ENCODE results near the gene ZCCHC14. TPM values are rescaled to one million over a fixed set of nuclear protein-coding genes. Genes with fewer than 3 reads are reported as not detected.

ZCCHC14 gene
- total and polyA plus RNA-seq, 2 of the 13 experiments (the other 11 are each of a cell fraction or from before 2014, with no cell fraction given): 12.4 to 12.5 TPM

DNA sequence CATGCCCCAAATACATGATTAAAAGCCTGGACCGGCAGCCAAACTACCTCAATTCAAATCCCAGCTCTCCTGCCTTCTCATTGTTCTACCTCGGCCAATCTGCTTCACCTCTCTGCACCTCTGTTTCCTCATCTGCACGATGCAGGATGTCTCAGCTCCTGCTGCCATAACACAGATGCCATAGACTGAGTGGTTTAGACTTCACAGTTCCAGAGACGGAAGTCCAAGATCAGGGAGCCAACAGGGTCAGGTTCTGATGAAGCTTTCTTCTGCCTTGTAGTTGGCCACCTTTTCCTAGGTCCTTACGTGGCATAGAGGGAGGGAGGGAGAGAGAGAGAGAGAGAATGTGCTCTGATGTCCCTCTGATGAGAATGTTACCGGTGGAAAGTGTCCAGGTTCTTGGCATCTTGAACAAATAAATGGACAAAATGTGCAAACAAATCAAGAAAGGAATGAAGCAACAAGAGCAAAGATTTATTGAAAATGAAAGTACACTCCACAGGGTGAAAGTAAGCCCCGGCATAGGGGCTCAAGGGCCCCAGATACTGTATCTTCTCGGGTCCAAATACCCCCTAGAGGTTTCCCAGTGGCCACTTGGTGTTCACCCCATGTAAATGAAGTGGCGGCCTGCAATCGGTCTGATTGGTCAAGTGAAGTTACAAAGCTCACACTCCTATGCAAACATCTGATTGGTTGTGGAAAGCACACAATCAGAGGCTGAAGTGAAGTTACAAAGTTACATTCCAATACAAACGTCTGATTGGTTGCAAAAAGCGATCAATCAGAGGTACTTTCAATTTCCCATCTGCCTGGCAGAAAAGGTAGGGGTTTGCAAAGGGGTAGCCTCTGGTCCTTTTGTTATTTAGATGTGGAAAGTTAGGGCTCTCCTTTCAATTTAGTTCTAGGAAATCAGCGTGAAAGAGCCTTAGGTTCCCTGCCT lies 43.3 kb upstream of the ZCCHC14 start (continued):
- peak; percentile 40; the same call in 1 of the 2 replicates for TF ChIP-seq FOXJ3 (CRISPR knock-in tag; IDR thresholded peaks at IDR 0.05; ENCODE audit: borderline replicate concordance)
- TF ChIP-seq MYC (CRISPR knock-in tag; IDR thresholded peaks at IDR 0.05; ENCODE audit: borderline replicate concordance): no peak
- TF ChIP-seq ZNF354B (CRISPR knock-in tag; IDR thresholded peaks at IDR 0.05): no peak
- TF ChIP-seq ZBTB8A (CRISPR knock-in tag; IDR thresholded peaks at IDR 0.05; ENCODE audit: borderline replicate concordance, low read depth): no peak
- TF ChIP-seq ZNF563 (CRISPR knock-in tag; IDR thresholded peaks at IDR 0.05): 0 out of 2 replicates have a peak, but pooled peaks have one; percentile 6
- TF ChIP-seq RCOR2 (CRISPR knock-in tag; IDR thresholded peaks at IDR 0.05): no peak; the same call in 1 of the 2 replicates
- no peak for TF ChIP-seq TBX3 (IDR thresholded peaks at IDR 0.05; ENCODE audit: borderline replicate concordance)
- 0 out of 2 replicates have a peak, but pooled peaks have one; percentile 2 for TF ChIP-seq HMGXB3 (CRISPR knock-in tag; IDR thresholded peaks at IDR 0.05; ENCODE audit: borderline replicate concordance)
- TF ChIP-seq ZNF343 (CRISPR knock-in tag; IDR thresholded peaks at IDR 0.05): 0 out of 2 replicates have a peak, but pooled peaks have one; percentile 48
- TF ChIP-seq ZNF17 (CRISPR knock-in tag; IDR thresholded peaks at IDR 0.05): no peak
- TF ChIP-seq ZNF282 (IDR thresholded peaks at IDR 0.05; ENCODE audit: partially characterized antibody): no peak
- TF ChIP-seq NRL (CRISPR knock-in tag; IDR thresholded peaks at IDR 0.05; ENCODE audit: borderline replicate concordance): no peak
- TF ChIP-seq, protein P1, sequence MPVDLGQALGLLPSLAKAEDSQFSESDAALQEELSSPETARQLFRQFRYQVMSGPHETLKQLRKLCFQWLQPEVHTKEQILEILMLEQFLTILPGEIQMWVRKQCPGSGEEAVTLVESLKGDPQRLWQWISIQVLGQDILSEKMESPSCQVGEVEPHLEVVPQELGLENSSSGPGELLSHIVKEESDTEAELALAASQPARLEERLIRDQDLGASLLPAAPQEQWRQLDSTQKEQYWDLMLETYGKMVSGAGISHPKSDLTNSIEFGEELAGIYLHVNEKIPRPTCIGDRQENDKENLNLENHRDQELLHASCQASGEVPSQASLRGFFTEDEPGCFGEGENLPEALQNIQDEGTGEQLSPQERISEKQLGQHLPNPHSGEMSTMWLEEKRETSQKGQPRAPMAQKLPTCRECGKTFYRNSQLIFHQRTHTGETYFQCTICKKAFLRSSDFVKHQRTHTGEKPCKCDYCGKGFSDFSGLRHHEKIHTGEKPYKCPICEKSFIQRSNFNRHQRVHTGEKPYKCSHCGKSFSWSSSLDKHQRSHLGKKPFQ (CRISPR knock-in tag; IDR thresholded peaks at IDR 0.05; ENCODE audit: insufficient replicate concordance): peak; percentile 35
- no peak for TF ChIP-seq GLI4 (CRISPR knock-in tag; IDR thresholded peaks at IDR 0.05; ENCODE audit: borderline replicate concordance)
- 0 out of 2 replicates have a peak, but pooled peaks have one; percentile 68 for TF ChIP-seq ZNF44 (CRISPR knock-in tag; IDR thresholded peaks at IDR 0.05)
- TF ChIP-seq FOXC1 (CRISPR knock-in tag; IDR thresholded peaks at IDR 0.05; ENCODE audit: borderline replicate concordance): no peak
- peak; percentile 15; the same call in 1 of the 2 replicates for TF ChIP-seq RAD21 (CRISPR knock-in tag; IDR thresholded peaks at IDR 0.05)
- TF ChIP-seq ZNF564 (CRISPR knock-in tag; IDR thresholded peaks at IDR 0.05): no peak
- TF ChIP-seq TGIF2 (CRISPR knock-in tag; IDR thresholded peaks at IDR 0.05): peak; percentile 37; the same call in 1 of the 2 replicates
- no peak for TF ChIP-seq ZNF746 (CRISPR knock-in tag; IDR thresholded peaks at IDR 0.05)
- peak; percentile 71; the same call in 1 of the 2 replicates for TF ChIP-seq CHD4 (IDR thresholded peaks at IDR 0.05; ENCODE audit: borderline replicate concordance, low read length)
- TF ChIP-seq ADNP (CRISPR knock-in tag; IDR thresholded peaks at IDR 0.05): no peak

Measured in HepG2 (cell line).